ENCODE data around the gene CDC37.
A peak's percentile ranks its signal among the peaks of the same experiment; 100 is the strongest.
"Not testable (repeated sequence)": the region's sequence is repeated elsewhere in the genome, so short reads cannot be mapped to it uniquely, and the experiment has no call there.

Gene CDC37

DNA sequence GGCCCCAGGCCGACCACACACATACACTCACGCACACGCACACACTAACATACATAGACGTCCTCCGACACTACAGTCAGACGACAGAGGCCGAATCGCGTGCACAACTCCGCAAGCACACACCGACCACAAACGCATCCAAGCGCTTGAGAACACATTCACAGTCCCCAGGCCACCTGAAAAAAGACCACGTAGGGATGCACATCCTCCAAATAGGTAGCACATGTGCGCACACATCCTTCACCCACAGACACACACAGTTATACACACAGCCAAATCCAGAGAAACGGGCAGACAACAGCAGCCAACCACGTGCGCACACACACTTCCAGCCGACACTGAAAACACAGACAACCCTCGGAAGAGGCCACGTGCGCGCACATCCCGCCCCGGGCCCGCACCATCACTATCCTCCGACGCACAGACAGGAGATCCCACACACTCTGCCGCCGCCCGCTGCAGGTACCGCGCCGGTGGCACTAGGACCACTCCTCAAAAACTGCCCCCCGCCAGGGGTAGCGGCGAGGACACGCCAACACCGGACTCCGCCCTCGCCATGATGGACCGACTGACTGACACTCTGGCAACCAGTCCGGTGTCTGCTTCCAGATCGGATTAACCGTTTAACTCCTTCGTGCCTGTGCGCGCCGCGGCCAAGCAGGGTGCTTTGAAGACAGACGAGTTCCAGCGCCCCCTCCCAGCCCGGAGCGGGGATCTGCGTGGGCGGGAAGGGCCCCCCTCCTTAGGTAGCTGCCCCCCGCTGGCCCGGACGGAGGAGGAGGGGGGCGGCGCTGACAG is 16.5 kb upstream of the CDC37 start:
- peak; percentile 81 for DNase-seq

- DNase-seq, result peak; percentile 56
Observed at GRCh38 chr19:10419200-10419645, 15.9 kb upstream of the CDC37 start.

DNA sequence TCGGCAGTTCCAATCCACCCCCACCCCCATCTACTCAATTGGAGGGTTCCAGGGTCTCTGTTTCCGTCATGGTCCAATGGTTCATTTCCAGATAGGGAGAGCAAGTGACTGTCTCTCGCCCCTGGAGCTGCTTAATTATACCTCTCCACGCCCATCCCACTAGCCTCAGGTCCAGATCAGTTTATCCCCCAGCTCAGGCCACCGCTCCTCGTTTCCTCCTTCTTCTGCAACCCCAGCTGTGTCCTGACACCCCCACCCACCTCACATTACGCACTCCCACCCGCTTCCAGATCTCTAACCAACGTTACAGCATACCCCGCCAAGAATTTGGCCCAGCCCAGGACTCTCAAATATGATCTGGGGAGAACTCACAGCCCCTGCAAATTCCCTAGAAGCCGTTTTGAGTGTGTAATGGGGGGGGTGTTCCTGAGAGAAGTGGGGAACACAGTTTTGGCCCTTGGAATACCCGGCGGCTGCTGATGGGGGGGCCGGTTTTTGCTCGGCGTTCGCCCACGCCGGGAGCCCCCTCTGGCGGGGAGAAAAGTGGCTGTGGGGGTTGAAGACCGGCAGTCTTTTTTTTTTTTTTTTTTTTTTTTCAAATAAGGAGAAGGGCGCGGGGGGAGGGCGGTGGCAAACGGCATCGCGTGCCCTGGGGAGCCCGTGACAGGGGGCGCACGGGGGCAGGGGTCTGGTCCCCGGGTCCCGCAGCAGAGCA is 15.3 kb upstream of the CDC37 start:
- peak; percentile 45 for DNase-seq

GRCh38 chr19:10418235-10418484 is 14.8 kb upstream of the CDC37 start:
- peak; percentile 63 for DNase-seq

- peak; percentile 63 for DNase-seq
Observed at GRCh38 chr19:10417541-10418234, 14.3 kb upstream of the CDC37 start.

- peak; percentile 97 for DNase-seq
Observed at GRCh38 chr19:10416380-10417257, 13.3 kb upstream of the CDC37 start.

- no peak for DNase-seq
Observed at GRCh38 chr19:10416083-10416379, 12.7 kb upstream of the CDC37 start.

GRCh38 chr19:10412257-10412977 is 9.1 kb upstream of the CDC37 start:
- peak; percentile 83 for DNase-seq

DNA sequence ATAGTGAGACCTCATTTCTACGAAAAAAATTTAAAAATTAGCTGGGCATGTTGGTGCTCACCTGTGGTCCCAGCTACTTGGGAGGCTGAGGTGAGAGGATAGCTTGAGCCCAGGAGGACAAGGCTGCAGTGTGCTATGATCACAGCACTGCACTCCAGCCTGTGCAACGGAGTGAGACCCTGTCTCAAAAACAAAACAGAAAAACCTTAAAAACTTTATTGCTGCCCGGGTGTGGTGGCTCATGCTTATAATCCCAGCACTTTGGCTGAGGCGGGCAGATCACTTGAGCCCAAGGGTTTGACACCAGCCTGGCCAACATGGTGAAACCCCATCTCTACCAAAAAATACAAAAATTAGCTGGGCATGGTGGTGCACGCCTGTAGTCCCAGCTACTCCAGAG is 7.9 kb upstream of the CDC37 start:
- not testable (repeated sequence) for DNase-seq

DNA sequence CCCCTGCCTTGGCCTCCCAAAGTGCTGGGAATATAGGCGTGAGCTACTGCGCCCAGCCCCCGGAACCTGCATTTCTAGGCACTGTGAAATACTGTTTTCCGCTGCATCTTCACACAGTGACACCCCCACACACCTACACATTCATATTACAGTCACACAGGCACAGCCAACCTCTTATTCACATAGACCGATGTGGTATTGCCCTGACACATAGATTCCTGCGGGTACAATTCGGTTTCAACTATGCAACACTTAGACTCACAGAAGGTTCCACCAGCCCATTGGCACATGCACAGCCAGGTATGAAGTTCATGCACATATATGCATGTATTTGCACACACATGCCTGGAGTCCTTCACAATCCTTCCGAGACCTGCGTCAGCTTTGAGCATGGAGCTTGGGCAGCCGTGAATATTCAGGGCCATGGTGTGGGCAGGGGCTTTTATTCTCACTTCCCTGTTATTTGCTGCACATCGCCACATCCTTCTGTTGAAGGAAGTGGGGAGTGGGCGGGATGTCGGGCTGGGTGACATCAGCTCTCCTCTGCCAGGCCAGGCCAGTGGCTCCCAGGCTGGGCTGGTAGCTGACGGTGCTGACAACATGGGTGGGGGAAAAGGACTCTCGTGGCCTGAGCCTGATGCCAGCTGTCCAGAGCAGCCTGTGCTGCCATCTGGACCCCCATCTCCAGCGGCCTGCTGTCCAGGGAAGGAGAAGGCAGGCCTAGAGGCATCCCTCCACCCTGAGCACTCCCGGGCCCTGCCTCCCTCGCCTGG is 5.4 kb upstream of the CDC37 start:
- DNase-seq, result no peak

- DNase-seq, result no peak
Observed at GRCh38 chr19:10407096-10407495, 3.8 kb upstream of the CDC37 start.

DNA sequence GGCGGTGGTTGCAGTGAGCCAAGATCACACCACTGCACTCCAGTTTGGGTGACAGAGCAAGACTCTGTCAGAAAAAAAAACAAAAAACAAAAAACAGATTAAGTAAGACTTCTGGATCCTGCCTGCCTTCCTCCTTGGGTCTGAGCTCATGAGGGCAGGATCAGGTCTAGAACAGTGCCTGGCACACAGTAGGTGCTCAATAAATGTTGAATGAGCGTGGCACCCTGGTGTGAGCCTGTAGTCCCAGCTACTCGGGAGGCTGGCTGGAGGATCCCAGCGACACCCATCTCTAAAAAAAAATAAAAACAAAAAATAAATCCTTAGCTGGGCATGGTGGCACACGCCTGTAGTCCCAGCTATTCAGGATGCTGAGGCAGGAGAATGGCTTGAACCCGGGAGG is 2.8 kb upstream of the CDC37 start:
- DNase-seq, result no peak

DNA sequence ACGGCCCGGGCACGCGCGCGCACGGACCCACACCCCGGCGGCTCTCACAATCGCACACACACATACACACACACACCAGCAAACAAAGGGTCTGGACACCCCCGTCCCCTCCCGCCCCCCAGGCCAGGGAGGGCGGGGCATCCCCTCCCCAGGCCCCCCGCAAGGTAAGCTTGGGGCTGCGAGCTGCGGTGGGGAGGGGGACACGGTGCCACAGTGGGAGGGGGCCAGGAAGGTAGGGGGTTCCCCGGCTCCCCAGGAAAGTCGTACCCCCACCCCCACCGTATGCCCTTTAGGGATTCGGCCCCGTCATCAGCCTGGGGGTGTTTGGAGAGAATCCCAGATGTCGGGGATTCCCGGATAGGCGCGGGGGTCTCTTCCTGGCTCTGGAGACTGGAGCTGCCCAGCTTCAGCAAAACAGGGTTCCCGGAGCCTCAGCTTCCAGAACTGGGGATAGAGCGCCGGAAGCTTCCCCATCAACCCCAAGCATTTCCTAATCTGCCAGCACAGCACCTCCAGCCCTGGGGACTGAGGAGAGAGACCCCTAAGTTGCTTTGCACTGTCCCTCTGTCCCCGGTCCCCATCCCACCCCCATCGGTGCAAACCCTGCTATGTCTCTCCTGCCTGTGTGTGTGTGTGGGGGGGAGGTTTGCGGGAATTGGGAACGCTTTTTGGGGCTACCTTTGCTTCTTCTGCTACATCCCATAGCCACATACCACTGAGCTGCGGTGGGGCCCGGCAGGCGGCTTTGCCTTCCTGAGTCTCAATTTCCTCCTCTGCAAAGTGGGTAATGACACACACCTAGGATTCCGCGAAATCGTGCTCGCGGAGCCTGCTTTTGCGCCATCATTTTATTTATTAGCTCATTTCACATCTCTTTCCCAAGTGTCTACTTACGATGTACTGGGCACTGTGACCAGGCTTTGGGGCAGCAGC is 1.8 kb upstream of the CDC37 start:
- DNase-seq, result peak; percentile 27

DNA sequence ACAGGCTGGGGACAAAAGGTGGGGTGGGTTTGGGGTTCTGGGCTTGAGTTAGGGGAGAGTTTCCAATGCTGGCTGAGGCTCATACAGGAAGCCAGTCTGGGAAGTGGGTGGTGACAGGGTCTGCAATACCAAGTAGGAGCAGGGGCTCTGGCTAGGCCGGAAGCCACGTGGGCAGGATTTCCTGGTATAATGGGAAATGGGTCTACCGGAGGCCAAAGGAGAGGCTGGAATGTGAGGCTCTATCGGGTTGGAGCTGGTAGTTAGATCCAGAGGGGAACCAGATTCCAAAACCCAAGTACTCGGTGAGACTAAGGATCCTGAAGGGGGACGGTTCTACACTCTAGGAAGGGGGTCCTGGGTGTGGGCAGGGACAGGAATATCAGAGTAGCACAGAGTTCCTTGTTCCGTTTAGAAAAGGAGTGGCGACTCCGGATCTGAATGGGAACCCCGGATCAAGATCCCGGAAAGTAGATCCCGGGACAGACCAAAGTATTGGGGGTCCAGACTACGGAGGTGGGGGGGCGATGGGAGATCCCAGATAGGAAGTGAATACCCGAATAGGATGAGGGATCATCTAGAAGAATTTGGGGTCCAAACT is 802 bp downstream of the CDC37 start:
- peak; percentile 49 for DNase-seq

DNA sequence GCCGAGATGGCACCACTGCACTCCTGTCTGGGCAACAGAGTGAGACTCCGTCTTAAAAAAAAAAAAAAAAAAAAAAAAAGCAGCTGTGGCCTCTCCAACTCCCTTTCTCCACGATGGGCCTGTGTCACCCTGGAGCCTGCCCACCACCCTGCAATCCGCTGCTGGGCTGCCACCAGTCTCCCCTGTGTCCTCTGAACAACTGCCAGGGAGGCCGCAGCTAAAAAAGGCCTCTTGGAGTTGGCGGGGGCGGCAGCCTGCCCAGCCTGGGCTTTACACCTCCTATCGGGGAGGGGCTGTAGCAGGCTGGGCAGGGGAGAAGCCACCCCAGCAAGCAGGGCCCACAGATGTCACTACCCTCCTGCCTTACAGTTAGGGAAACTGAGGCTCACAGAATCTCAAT is 3.5 kb downstream of the CDC37 start:
- DNase-seq, result no peak

GRCh38 chr19:10399340-10399739 is 4.0 kb downstream of the CDC37 start:
- not testable (repeated sequence) for DNase-seq

GRCh38 chr19:10398819-10399218 is 4.5 kb downstream of the CDC37 start:
- DNase-seq, result no peak

DNA sequence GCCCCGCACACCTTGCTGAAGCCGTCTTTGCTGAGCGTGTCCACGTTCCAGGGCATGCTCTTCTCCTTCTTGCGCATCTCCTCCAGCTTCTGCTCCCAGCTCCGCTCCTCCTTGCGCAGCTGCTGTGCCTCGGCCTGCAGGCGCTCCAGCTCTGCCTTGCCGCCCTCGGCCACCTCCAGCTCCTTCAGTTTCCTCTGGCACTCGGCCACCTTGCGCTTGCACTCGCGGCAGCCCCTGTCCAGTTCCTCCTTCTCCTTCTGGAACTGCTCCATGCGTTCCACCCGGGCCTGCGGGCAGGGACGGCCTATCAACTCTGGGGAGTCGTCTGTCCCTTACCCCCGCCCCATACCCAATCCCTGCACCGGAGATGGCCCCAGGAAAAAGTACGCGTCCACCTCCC is 7.4 kb downstream of the CDC37 start:
- DNase-seq, result no peak

GRCh38 chr19:10395436-10395835 is 7.9 kb downstream of the CDC37 start:
- DNase-seq, result no peak

- peak; percentile 34 for DNase-seq
Observed at GRCh38 chr19:10395003-10395402, 8.3 kb downstream of the CDC37 start.
